OCI-LY7 (cell line): ENCODE results near the gene SRGAP1. TPM values are rescaled to one million over a fixed set of nuclear protein-coding genes. Genes with fewer than 3 reads are reported as not detected.

Experiments used
- BruUV-seq: library from RNA; stranded (reverse); fragments of 400-500 nt; replicated peaks from 2 replicates; lab custom pipeline; 2021; lab: Mats Ljungman, UMichigan
- CTCF ChIA-PET: fragments of 300-600 bp; sonication (Branson Sonifier 250); formaldehyde crosslinking; loops from one replicate; lab custom pipeline; 2022; ENCODE audit warnings: antibody characterized with exemption; ENCODE audit not compliant: unreplicated experiment; lab: Charles Lee
- POLR2A ChIA-PET: fragments of 300-600 bp; sonication (Branson Sonifier 250); formaldehyde crosslinking; loops from one replicate; lab custom pipeline; 2022; ENCODE audit warnings: antibody characterized with exemption; lab: Charles Lee
- DNase-seq: peaks from one replicate; pipeline ENCODE4 v3.0.0-alpha.2; 2015; ENCODE audit warnings: low spot score
- H2AFZ ChIP-seq: fragments of 200-600 bp; sonication (generic), shearing (Covaris generic); 2 replicates; pipeline ENCODE4 v1.6.1; 2014; ENCODE audit warnings: mild to moderate bottlenecking, antibody characterized with exemption, low read length, moderate library complexity
- H3K27ac ChIP-seq: fragments of 200-600 bp; sonication (generic); 2 replicates; pipeline ENCODE4 v1.5.1; 2014; ENCODE audit warnings: mixed run types, low read depth, mild to moderate bottlenecking, moderate library complexity, low read length, inconsistent platforms; ENCODE audit not compliant: poor library complexity, severe bottlenecking
- H3K36me3 ChIP-seq: fragments of 200-600 bp; sonication (generic); 2 replicates; pipeline ENCODE4 v1.6.1; 2014; ENCODE audit warnings: mild to moderate bottlenecking, antibody characterized with exemption, low read length, moderate library complexity, mixed read lengths; ENCODE audit not compliant: insufficient read depth
- H3K4me1 ChIP-seq: fragments of 200-600 bp; sonication (generic); 2 replicates; pipeline ENCODE4 v1.5.1; 2014; ENCODE audit warnings: mild to moderate bottlenecking, low read length; ENCODE audit not compliant: insufficient read depth, poor library complexity, severe bottlenecking
- H3K4me2 ChIP-seq: fragments of 200-600 bp; sonication (generic); 2 replicates; pipeline ENCODE4 v1.6.1; 2014; ENCODE audit warnings: mild to moderate bottlenecking, low read length
- H3K4me3 ChIP-seq: fragments of 200-600 bp; sonication (generic); 2 replicates; pipeline ENCODE4 v1.5.1; 2014; ENCODE audit warnings: mild to moderate bottlenecking, low read depth, low read length; ENCODE audit not compliant: poor library complexity, severe bottlenecking
- H3K79me2 ChIP-seq: fragments of 200-600 bp; sonication (generic); 2 replicates; pipeline ENCODE4 v1.6.1; 2016; ENCODE audit warnings: low read depth, mild to moderate bottlenecking, low read length, moderate library complexity, mixed read lengths; ENCODE audit not compliant: insufficient read depth
- H3K9me2 ChIP-seq: fragments of 200-600 bp; sonication (generic); 2 replicates; pipeline ENCODE4 v1.6.1; 2016; ENCODE audit warnings: mild to moderate bottlenecking, low read length, mixed read lengths; ENCODE audit not compliant: insufficient read depth
- H3K9me3 ChIP-seq: fragments of 200-600 bp; sonication (generic); 2 replicates; pipeline ENCODE4 v1.6.1; 2014; ENCODE audit warnings: mild to moderate bottlenecking, mixed run types, low read length, mixed read lengths
- H4K20me1 ChIP-seq: fragments of 200-600 bp; sonication (generic); 2 replicates; pipeline ENCODE4 v1.6.1; 2014; ENCODE audit warnings: mild to moderate bottlenecking, antibody characterized with exemption, low read length, moderate library complexity, mixed read lengths; ENCODE audit not compliant: insufficient read depth
- EZH2phosphoT487 ChIP-seq: fragments of 200-600 bp; sonication (generic); IDR thresholded peaks from 2 replicates; pipeline ENCODE4 v1.6.1; 2018; ENCODE audit warnings: low read depth, borderline replicate concordance, mild to moderate bottlenecking, mixed run types, antibody characterized with exemption, low read length, moderate library complexity, mixed read lengths
- intact Hi-C: fragments of 100-400 bp; cut with micrococcal nuclease; formaldehyde crosslinking; loops from one replicate; pipeline ENCODE4 v1.10.0; 2022; ENCODE audit not compliant: unreplicated experiment
- total RNA-seq, 2 experiments: library from RNA; depleted of rRNA in 1 of 2; stranded (reverse); fragments of >200 nt in 1 of 2; shearing (Covaris generic) in 1 of 2; gene quantifications; 2 replicates each; pipeline ENCODE4 v1.2.3, GENCODE V29; 2014 to 2022
- TF ChIP-seq, protein P1 (sequence below): fragments of 200-600 bp; sonication (generic); conservative IDR thresholded peaks from 2 replicates; pipeline ENCODE4 v1.5.1; 2014; ENCODE audit warnings: mild to moderate bottlenecking, antibody characterized with exemption, low read length, moderate library complexity, mixed read lengths

Gene SRGAP1
- total RNA-seq, 2 experiments from 2014 or later: 0.06 TPM; not detected in 1

DNA sequence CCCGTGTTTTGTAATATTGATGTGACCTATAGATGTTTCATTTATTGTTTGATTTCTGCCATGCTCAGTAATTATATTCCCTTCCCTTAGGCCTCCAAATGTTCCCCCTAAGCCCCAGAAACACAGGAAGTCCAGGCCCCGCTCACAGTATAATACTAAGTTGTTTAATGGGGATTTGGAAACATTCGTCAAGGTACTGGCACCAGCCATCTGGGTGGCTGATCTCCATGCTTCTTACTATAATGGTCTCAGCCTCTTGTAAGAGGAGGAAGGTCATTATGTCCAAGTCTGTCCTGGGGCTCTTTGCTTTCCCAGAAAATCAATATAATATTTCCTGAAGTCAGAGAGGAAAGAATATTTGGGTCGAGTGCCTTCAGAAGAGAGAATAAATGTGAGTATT is 246.7 kb downstream of the SRGAP1 start:
- BruUV-seq: no TSS peak
- H3K36me3 ChIP-seq: no peaks in the 10 kb centered on the region
- intact Hi-C loops: no loop called here
- no peaks in the 10 kb centered on the region for H3K9me2 ChIP-seq
- no peak overlapping the region for H2AFZ ChIP-seq
- no peaks in the 10 kb centered on the region for H3K79me2 ChIP-seq
- H4K20me1 ChIP-seq: no peaks in the 10 kb centered on the region
- no peak overlapping the region for H3K4me2 ChIP-seq
- no peak overlapping the region for H3K4me3 ChIP-seq
- no peaks in the 10 kb centered on the region for H3K9me3 ChIP-seq
- no peak overlapping the region for H3K27ac ChIP-seq
- no peak for DNase-seq
- POLR2A ChIA-PET: no interaction called here
- CTCF ChIA-PET: no interaction called here
- no peaks in the 10 kb centered on the region for H3K4me1 ChIP-seq
- TF ChIP-seq EZH2phosphoT487: no peak
- TF ChIP-seq, protein P1, sequence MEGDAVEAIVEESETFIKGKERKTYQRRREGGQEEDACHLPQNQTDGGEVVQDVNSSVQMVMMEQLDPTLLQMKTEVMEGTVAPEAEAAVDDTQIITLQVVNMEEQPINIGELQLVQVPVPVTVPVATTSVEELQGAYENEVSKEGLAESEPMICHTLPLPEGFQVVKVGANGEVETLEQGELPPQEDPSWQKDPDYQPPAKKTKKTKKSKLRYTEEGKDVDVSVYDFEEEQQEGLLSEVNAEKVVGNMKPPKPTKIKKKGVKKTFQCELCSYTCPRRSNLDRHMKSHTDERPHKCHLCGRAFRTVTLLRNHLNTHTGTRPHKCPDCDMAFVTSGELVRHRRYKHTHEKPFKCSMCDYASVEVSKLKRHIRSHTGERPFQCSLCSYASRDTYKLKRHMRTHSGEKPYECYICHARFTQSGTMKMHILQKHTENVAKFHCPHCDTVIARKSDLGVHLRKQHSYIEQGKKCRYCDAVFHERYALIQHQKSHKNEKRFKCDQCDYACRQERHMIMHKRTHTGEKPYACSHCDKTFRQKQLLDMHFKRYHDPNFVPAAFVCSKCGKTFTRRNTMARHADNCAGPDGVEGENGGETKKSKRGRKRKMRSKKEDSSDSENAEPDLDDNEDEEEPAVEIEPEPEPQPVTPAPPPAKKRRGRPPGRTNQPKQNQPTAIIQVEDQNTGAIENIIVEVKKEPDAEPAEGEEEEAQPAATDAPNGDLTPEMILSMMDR: no peak

- Histone ChIP-seq H3K4me2 (no peak overlapping the region), H4K20me1 (no peaks in the 10 kb centered on the region), H2AFZ (no peak overlapping the region), H3K9me2 (no peaks in the 10 kb centered on the region), H3K36me3 (no peaks in the 10 kb centered on the region), H3K4me1 (no peaks in the 10 kb centered on the region), H3K79me2 (no peaks in the 10 kb centered on the region), H3K27ac (no peak overlapping the region), H3K9me3 (no peaks in the 10 kb centered on the region), H3K4me3 (no peak overlapping the region)
- ChIA-PET CTCF (no interaction called here), POLR2A (interaction anchor here (0.7 kb wide), 2 partner anchors 244 to 1440 kb away, joined by 3 read pairs; no protein-coding TSS in a partner anchor)
- BruUV-seq: no TSS peak
- no peak for TF ChIP-seq EZH2phosphoT487
- TF ChIP-seq, protein P1: no peak
- intact Hi-C loops: no loop called here
- no peak for DNase-seq
These were observed 248.2 kb downstream of the SRGAP1 start for GRCh38 chr12:64092507-64093196.

DNA sequence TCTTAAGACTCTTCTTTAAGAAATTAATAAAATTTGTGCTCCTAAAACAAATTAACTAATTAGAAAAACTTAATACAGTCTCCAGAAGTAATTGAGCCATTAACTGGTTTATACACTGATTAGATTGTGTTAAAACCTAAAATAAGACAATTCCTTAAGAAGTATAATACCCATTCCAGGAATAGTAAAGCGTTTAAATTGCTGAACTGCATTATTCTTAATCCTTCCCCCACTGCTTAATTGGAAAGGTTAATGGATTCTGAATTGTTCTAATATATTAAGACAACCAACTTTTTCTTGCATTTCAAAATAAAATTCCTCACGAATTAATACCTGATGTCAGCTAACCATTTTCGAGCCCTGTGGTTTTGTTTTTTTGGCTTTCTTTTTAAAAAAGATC is 249.2 kb downstream of the SRGAP1 start:
- no peaks in the 10 kb centered on the region for H3K4me1 ChIP-seq
- no peaks in the 10 kb centered on the region for H3K9me3 ChIP-seq
- ChIA-PET CTCF (no interaction called here), POLR2A (no interaction called here)
- DNase-seq: no peak
- BruUV-seq: no TSS peak
- H3K9me2 ChIP-seq: no peaks in the 10 kb centered on the region
- H3K79me2 ChIP-seq: no peaks in the 10 kb centered on the region
- intact Hi-C loops: no loop called here
- no peaks in the 10 kb centered on the region for H3K36me3 ChIP-seq
- no peak overlapping the region for H3K4me2 ChIP-seq
- H3K27ac ChIP-seq: no peak overlapping the region
- H3K4me3 ChIP-seq: no peak overlapping the region
- TF ChIP-seq, protein P1: no peak
- TF ChIP-seq EZH2phosphoT487: no peak
- no peaks in the 10 kb centered on the region for H4K20me1 ChIP-seq
- no peak overlapping the region for H2AFZ ChIP-seq
